ENCODE measurements around the gene SLX1A. TPM values are rescaled to one million over a fixed set of nuclear protein-coding genes. Genes with fewer than 3 reads are reported as not detected.

The SLX1A gene
- total and polyA plus RNA-seq, 9 of the 15 experiments (the other 6 are each of a cell fraction or from before 2014, with no cell fraction given) = 2.3 to 86.5 (median 11.6) TPM

DNA sequence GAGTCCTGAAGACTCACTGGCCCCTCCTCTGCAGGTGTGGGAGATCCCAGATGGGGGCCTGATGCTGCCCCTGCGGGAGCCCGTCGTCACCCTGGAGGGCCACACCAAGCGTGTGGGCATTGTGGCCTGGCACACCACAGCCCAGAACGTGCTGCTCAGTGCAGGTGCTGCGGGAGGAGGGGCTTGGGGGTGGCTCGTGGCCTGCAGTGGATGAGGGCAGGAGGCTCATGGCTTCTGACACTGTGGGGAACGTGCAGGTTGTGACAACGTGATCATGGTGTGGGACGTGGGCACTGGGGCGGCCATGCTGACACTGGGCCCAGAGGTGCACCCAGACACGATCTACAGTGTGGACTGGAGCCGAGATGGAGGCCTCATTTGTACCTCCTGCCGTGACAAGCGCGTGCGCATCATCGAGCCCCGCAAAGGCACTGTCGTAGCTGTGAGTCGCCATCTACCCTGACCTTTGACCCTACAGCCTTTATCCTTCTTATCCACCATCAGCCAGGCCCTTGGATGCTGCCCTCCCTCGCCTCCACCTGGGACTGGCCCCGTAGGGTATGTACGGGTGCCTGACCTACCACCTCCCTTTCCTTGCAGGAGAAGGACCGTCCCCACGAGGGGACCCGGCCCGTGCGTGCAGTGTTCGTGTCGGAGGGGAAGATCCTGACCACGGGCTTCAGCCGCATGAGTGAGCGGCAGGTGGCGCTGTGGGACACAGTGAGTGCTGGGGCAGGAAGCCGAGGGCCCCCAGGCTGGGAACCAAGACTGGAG is 6.7 kb upstream of the SLX1A start (continued):
- no peak for TF ChIP-seq ZNF165 (CRISPR knock-in tag; IDR thresholded peaks at IDR 0.05; ENCODE audit: borderline replicate concordance)
- TF ChIP-seq BRCA1 (IDR thresholded peaks at IDR 0.05) = no peak
- TF ChIP-seq BRCA1 (CRISPR knock-in tag; IDR thresholded peaks at IDR 0.05) = peak; percentile 87; the same call in 1 of the 2 replicates
- 0 out of 2 replicates have a peak, but pooled peaks have one; percentile 44 for TF ChIP-seq FOXP1 (CRISPR knock-in tag; IDR thresholded peaks at IDR 0.05)
- no peak for TF ChIP-seq KDM2B (CRISPR knock-in tag; IDR thresholded peaks at IDR 0.05)
- no peak for TF ChIP-seq MAFF (IDR thresholded peaks at IDR 0.05; ENCODE audit: low read length)
- no peak for TF ChIP-seq FOXJ3 (CRISPR knock-in tag; IDR thresholded peaks at IDR 0.05)
- TF ChIP-seq CCNT2 (IDR thresholded peaks at IDR 0.05; ENCODE audit: borderline replicate concordance, extremely low read depth, insufficient read length, low read depth, low read length) = peak; percentile 20
- TF ChIP-seq SIX5 (IDR thresholded peaks at IDR 0.05; ENCODE audit: borderline replicate concordance in 1 of 2, insufficient read depth in 1 of 2, low read depth in 1 of 2, low read length in 2 of 2) = no peak
- no peak for TF ChIP-seq RBM22 (IDR thresholded peaks at IDR 0.05; ENCODE audit: low read depth, low read length, poor library complexity, severe bottlenecking)
- no peak for TF ChIP-seq ZBTB8A (IDR thresholded peaks at IDR 0.05; ENCODE audit: partially characterized antibody)
- no peak for TF ChIP-seq ZNF175 (CRISPR knock-in tag; IDR thresholded peaks at IDR 0.05; ENCODE audit: low read depth)
- TF ChIP-seq, protein P1, sequence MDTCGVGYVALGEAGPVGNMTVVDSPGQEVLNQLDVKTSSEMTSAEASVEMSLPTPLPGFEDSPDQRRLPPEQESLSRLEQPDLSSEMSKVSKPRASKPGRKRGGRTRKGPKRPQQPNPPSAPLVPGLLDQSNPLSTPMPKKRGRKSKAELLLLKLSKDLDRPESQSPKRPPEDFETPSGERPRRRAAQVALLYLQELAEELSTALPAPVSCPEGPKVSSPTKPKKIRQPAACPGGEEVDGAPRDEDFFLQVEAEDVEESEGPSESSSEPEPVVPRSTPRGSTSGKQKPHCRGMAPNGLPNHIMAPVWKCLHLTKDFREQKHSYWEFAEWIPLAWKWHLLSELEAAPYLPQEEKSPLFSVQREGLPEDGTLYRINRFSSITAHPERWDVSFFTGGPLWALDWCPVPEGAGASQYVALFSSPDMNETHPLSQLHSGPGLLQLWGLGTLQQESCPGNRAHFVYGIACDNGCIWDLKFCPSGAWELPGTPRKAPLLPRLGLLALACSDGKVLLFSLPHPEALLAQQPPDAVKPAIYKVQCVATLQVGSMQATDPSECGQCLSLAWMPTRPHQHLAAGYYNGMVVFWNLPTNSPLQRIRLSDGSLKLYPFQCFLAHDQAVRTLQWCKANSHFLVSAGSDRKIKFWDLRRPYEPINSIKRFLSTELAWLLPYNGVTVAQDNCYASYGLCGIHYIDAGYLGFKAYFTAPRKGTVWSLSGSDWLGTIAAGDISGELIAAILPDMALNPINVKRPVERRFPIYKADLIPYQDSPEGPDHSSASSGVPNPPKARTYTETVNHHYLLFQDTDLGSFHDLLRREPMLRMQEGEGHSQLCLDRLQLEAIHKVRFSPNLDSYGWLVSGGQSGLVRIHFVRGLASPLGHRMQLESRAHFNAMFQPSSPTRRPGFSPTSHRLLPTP (IDR thresholded peaks at IDR 0.05; ENCODE audit: borderline replicate concordance, extremely low read depth, insufficient read length) = no peak
- TF ChIP-seq C11orf30 (IDR thresholded peaks at IDR 0.05; ENCODE audit: low read depth) = no peak
- TF ChIP-seq, protein P2, sequence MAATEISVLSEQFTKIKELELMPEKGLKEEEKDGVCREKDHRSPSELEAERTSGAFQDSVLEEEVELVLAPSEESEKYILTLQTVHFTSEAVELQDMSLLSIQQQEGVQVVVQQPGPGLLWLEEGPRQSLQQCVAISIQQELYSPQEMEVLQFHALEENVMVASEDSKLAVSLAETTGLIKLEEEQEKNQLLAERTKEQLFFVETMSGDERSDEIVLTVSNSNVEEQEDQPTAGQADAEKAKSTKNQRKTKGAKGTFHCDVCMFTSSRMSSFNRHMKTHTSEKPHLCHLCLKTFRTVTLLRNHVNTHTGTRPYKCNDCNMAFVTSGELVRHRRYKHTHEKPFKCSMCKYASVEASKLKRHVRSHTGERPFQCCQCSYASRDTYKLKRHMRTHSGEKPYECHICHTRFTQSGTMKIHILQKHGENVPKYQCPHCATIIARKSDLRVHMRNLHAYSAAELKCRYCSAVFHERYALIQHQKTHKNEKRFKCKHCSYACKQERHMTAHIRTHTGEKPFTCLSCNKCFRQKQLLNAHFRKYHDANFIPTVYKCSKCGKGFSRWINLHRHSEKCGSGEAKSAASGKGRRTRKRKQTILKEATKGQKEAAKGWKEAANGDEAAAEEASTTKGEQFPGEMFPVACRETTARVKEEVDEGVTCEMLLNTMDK (IDR thresholded peaks at IDR 0.05; ENCODE audit: borderline replicate concordance, insufficient read depth, low read depth, low read length, poor library complexity, severe bottlenecking) = peak; percentile 24
- TF ChIP-seq HCFC1 (IDR thresholded peaks at IDR 0.05; ENCODE audit: low read depth, low read length) = peak; percentile 27; the same call in 1 of the 2 replicates
- peak; percentile 77; the same call in 1 of the 2 replicates for TF ChIP-seq MTA1 (IDR thresholded peaks at IDR 0.05; ENCODE audit: borderline replicate concordance)
- peak; percentile 92 for TF ChIP-seq HDAC2 (IDR thresholded peaks at IDR 0.05)

All from K562 (cell line).